Measurements from ENCODE around the gene PEPD.

The PEPD gene

DNA sequence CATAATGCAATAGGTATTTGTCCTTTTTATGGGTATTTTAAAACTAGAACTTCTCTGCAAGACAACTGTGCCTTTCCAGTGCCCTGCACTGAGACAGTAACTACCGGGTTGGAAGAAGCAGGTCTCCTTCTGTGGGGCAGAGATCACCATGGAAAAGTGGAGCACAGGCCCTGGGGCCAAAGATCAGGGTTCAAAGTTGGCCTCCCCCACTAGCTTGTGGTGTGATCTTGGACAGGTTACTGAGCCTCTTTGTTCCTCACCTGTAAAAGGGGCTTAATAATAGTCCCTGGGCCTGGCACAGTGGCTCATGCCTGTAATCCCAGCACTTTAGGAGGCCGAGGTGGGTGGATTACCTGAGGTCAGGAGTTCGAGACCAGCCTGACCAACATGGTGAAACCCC lies 79.8 kb downstream of the PEPD start:
- POLR2A ChIA-PET (ENCODE audit: low non-redundant PET) = no interaction called here
- CTCF ChIA-PET = no interaction called here
- TF ChIP-seq, protein P1, sequence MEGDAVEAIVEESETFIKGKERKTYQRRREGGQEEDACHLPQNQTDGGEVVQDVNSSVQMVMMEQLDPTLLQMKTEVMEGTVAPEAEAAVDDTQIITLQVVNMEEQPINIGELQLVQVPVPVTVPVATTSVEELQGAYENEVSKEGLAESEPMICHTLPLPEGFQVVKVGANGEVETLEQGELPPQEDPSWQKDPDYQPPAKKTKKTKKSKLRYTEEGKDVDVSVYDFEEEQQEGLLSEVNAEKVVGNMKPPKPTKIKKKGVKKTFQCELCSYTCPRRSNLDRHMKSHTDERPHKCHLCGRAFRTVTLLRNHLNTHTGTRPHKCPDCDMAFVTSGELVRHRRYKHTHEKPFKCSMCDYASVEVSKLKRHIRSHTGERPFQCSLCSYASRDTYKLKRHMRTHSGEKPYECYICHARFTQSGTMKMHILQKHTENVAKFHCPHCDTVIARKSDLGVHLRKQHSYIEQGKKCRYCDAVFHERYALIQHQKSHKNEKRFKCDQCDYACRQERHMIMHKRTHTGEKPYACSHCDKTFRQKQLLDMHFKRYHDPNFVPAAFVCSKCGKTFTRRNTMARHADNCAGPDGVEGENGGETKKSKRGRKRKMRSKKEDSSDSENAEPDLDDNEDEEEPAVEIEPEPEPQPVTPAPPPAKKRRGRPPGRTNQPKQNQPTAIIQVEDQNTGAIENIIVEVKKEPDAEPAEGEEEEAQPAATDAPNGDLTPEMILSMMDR (conservative IDR thresholded peaks at IDR 0.05; ENCODE audit: low read depth) = no peak
- no peak for DNase-seq (ENCODE audit: low spot score)
- H3K27ac ChIP-seq = no peak overlapping the region

DNA sequence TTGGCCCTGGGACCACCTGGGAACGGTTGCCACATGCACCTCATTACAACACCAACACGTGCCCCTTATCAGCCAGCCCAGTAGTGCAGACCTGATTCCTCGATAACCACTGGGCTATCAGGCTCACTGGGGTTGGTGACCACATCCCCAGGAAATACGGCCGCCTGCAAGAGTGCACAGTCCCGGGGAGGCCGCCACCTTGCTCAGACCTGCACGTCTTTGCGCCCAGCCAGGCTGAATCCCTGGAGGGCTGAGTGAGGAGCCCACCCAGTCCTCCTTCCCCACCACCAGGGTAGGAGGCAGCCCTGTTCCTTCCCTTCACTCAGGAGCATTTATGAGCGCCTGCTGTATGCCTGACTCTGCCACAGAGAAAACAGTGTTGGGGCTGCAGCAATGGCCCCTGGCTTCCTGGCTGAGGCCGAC lies 80.3 kb downstream of the PEPD start:
- no peak overlapping the region for H3K27ac ChIP-seq
- no peak for DNase-seq (ENCODE audit: low spot score)
- CTCF ChIA-PET = interaction anchor here (1.0 kb wide), 1 partner anchor 11 kb away, joined by 3 read pairs; no protein-coding TSS in a partner anchor
- POLR2A ChIA-PET (ENCODE audit: low non-redundant PET) = no interaction called here
- TF ChIP-seq, protein P1 (conservative IDR thresholded peaks at IDR 0.05; ENCODE audit: low read depth) = no peak

GRCh38 chr19:33440682-33441081 lies 80.9 kb downstream of the PEPD start:
- H3K27ac ChIP-seq = no peak overlapping the region
- TF ChIP-seq, protein P1 (conservative IDR thresholded peaks at IDR 0.05; ENCODE audit: low read depth) = no peak
- no peak for DNase-seq (ENCODE audit: low spot score)
- POLR2A ChIA-PET (ENCODE audit: low non-redundant PET) = no interaction called here
- CTCF ChIA-PET = interaction anchor here (0.6 to 1.0 kb wide), 3 partner anchors 10 to 318 kb away, joined by 3 read pairs; no protein-coding TSS in a partner anchor

- ChIA-PET POLR2A (ENCODE audit: low non-redundant PET) (no interaction called here), CTCF (interaction anchor here (0.6 to 1.0 kb wide), 3 partner anchors 10 to 319 kb away, joined by 3 read pairs; no protein-coding TSS in a partner anchor)
- TF ChIP-seq, protein P1 (conservative IDR thresholded peaks at IDR 0.05; ENCODE audit: low read depth) = no peak
- DNase-seq (ENCODE audit: low spot score) = no peak
- H3K27ac ChIP-seq = no peak overlapping the region
These were observed 81.3 kb downstream of the PEPD start for GRCh38 chr19:33440241-33440640.

DNA sequence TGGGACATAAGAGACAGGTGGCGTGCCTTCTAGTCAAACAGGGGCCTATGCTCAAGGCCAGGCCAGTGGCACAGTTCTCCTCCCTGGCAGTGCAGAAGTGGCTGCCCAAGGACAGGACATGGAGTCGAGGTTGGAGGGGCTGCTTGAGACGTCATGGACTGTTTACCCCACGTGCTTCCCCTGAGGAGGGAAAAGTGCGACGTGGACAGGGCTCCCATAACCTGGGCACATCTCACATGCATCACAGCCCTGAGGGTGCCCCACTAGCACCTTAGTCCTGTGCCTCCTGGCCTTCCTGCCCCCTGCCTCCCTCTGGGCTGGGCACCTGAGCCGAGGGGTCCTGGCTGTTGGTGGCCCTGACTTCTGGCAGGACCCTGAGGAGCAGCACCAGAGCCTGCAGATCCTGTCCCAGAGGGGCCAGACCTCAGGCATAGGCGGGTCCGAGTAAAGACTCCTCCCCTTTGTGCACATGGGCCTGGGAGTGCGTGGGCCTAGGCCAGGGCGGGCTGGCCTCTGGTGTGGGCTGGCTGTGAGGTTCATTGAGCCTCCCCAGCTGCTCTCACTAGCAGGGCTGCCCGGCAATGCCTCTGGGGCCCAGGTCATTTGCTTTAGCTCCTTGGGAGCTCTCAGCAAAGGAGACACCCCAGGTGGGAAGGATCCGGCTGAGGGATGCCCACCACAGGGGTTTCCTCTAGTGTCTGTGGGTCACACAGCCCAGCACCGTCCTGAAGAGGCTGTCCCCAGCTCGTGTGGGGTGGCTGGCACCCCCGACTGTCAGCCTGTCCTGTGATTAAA lies 82.4 kb downstream of the PEPD start:
- no peak overlapping the region for H3K27ac ChIP-seq
- ChIA-PET POLR2A (ENCODE audit: low non-redundant PET) (no interaction called here), CTCF (no interaction called here)
- DNase-seq (ENCODE audit: low spot score) = no peak
- TF ChIP-seq, protein P1 (conservative IDR thresholded peaks at IDR 0.05; ENCODE audit: low read depth) = no peak

- DNase-seq (ENCODE audit: low spot score) = no peak
- ChIA-PET CTCF (interaction anchor here (0.6 kb wide), 1 partner anchor 295 kb away, joined by 5 read pairs; no protein-coding TSS in a partner anchor), POLR2A (ENCODE audit: low non-redundant PET) (no interaction called here)
- H3K27ac ChIP-seq = no peak overlapping the region
- TF ChIP-seq, protein P1 (conservative IDR thresholded peaks at IDR 0.05; ENCODE audit: low read depth) = no peak
These were observed 83.5 kb downstream of the PEPD start for GRCh38 chr19:33437821-33438671.
